GM23338 (cell line): Measurements from ENCODE around the gene KCNJ4. TPM values are rescaled to one million over a fixed set of nuclear protein-coding genes. Genes with fewer than 3 reads are reported as not detected.

Experiments used
- ATAC-seq: fragments of 200-7000 bp; cut with Tn5 transposase; 3 replicates; pipeline ENCODE4 v1.9.1; 2020
- DNase-seq: peaks from one replicate; pipeline ENCODE4 v3.0.0-alpha.2; 2015; ENCODE audit warnings: low spot score
- H2AFZ ChIP-seq: fragments of 200-600 bp; sonication (generic); 2 replicates; pipeline ENCODE4 v1.8.0; 2016; ENCODE audit warnings: antibody characterized with exemption, mild to moderate bottlenecking, moderate library complexity
- H3F3A ChIP-seq: fragments of 200-600 bp; sonication (generic); replicated peaks from 2 replicates; pipeline ENCODE4 v1.8.0; 2017; ENCODE audit warnings: antibody characterized with exemption, mixed run types, low read depth
- H3K27ac ChIP-seq: fragments of 200-600 bp; sonication (generic); 2 replicates; pipeline ENCODE4 v1.6.1; 2016; ENCODE audit warnings: low read depth
- H3K27me3 ChIP-seq: fragments of 200-600 bp; sonication (generic); 2 replicates; pipeline ENCODE4 v1.8.0; 2016; ENCODE audit warnings: mild to moderate bottlenecking, mixed run types, moderate library complexity; ENCODE audit not compliant: insufficient read depth
- H3K36me3 ChIP-seq: fragments of 200-600 bp; sonication (generic); 2 replicates; pipeline ENCODE4 v1.8.0; 2016; ENCODE audit warnings: mild to moderate bottlenecking; ENCODE audit not compliant: insufficient read depth
- H3K4me1 ChIP-seq: fragments of 200-600 bp; sonication (generic); 2 replicates; pipeline ENCODE4 v1.8.0; 2016; ENCODE audit warnings: mild to moderate bottlenecking, moderate library complexity; ENCODE audit not compliant: insufficient read depth
- H3K4me2 ChIP-seq: fragments of 200-600 bp; sonication (generic); 2 replicates; pipeline ENCODE4 v1.7.1; 2017; ENCODE audit warnings: mixed run types
- H3K4me3 ChIP-seq: fragments of 200-600 bp; sonication (generic); 2 replicates; pipeline ENCODE4 v1.6.1; 2016; ENCODE audit warnings: mixed run types
- H3K79me2 ChIP-seq: fragments of 200-600 bp; sonication (generic); replicated peaks from 2 replicates; pipeline ENCODE4 v1.8.0; 2017; ENCODE audit warnings: mild to moderate bottlenecking; ENCODE audit not compliant: insufficient read depth
- H3K9me2 ChIP-seq: fragments of 200-600 bp; sonication (generic); 2 replicates; pipeline ENCODE4 v1.8.0; 2017; ENCODE audit not compliant: insufficient read depth
- H4K20me1 ChIP-seq: fragments of 200-600 bp; sonication (generic); replicated peaks from 2 replicates; pipeline ENCODE4 v1.8.0; 2017; ENCODE audit warnings: mild to moderate bottlenecking; ENCODE audit not compliant: insufficient read depth
- H3K27ac Mint-ChIP-seq: 2 replicates; pipeline ENCODE4 v1.8.0; 2020; ENCODE audit warnings: inconsistent platforms, mild to moderate bottlenecking, moderate library complexity, mixed read lengths
- H3K27me3 Mint-ChIP-seq: 3 replicates; pipeline ENCODE4 v1.8.0; 2022; ENCODE audit warnings: low read depth, mild to moderate bottlenecking, moderate library complexity, mixed read lengths, inconsistent platforms; ENCODE audit not compliant: insufficient read depth, poor library complexity
- H3K36me3 Mint-ChIP-seq: 3 replicates; pipeline ENCODE4 v1.8.0; 2021; ENCODE audit warnings: low read depth, mild to moderate bottlenecking, inconsistent platforms, moderate library complexity, mixed read lengths
- H3K4me1 Mint-ChIP-seq: 3 replicates; pipeline ENCODE4 v1.8.0; 2020; ENCODE audit warnings: mild to moderate bottlenecking, inconsistent platforms, mixed read lengths
- H3K4me3 Mint-ChIP-seq: 3 replicates; pipeline ENCODE4 v1.8.0; 2021; ENCODE audit warnings: moderate library complexity, mild to moderate bottlenecking, inconsistent platforms, mixed read lengths
- H3K9me3 Mint-ChIP-seq: 3 replicates; pipeline ENCODE4 v1.8.0; 2020; ENCODE audit warnings: moderate library complexity, mild to moderate bottlenecking, inconsistent platforms, mixed read lengths
- CREB1 ChIP-seq: fragments of 250-450 bp; sonication (Bioruptor Pico); IDR thresholded peaks from 2 replicates; pipeline ENCODE4 v1.5.0; 2020; ENCODE audit warnings: low read depth, mild to moderate bottlenecking, moderate library complexity
- ETS1 ChIP-seq: IDR thresholded peaks from 2 replicates; pipeline ENCODE4 v1.6.1; 2016; ENCODE audit warnings: antibody characterized with exemption
- EZH2 ChIP-seq: fragments of 200-600 bp; sonication (generic); IDR thresholded peaks from one replicate; pipeline ENCODE4 v1.8.0; 2017; ENCODE audit warnings: antibody characterized with exemption, mild to moderate bottlenecking, low read depth; ENCODE audit not compliant: unreplicated experiment
- EZH2phosphoT487 ChIP-seq: fragments of 200-600 bp; sonication (generic); IDR thresholded peaks from one replicate; pipeline ENCODE4 v1.8.1; 2018; ENCODE audit warnings: antibody characterized with exemption; ENCODE audit not compliant: unreplicated experiment
- JUNB ChIP-seq: IDR thresholded peaks from one replicate; pipeline ENCODE4 v1.6.1; 2016; ENCODE audit warnings: antibody characterized with exemption; ENCODE audit not compliant: unreplicated experiment
- NANOG ChIP-seq: IDR thresholded peaks from 2 replicates; pipeline ENCODE4 v1.6.1; 2016; ENCODE audit warnings: antibody characterized with exemption, borderline replicate concordance
- POLR2AphosphoS5 ChIP-seq: IDR thresholded peaks from 2 replicates; pipeline ENCODE4 v1.6.1; 2016; ENCODE audit warnings: antibody characterized with exemption, low read depth
- REST ChIP-seq: IDR thresholded peaks from one replicate; pipeline ENCODE4 v1.6.1; 2018; ENCODE audit warnings: antibody characterized with exemption; ENCODE audit not compliant: unreplicated experiment
- STAT1 ChIP-seq: IDR thresholded peaks from one replicate; pipeline ENCODE4 v1.6.1; 2016; ENCODE audit warnings: antibody characterized with exemption; ENCODE audit not compliant: unreplicated experiment
- ZNF114 ChIP-seq: fragments of 250-450 bp; sonication (Bioruptor Pico); IDR thresholded peaks from 2 replicates; pipeline ENCODE4 v1.5.0; 2020; ENCODE audit warnings: mild to moderate bottlenecking, moderate library complexity
- ZNF331 ChIP-seq: fragments of 250-450 bp; sonication (Bioruptor Pico); IDR thresholded peaks from 2 replicates; pipeline ENCODE4 v1.5.0; 2020; ENCODE audit warnings: low read depth, mild to moderate bottlenecking, moderate library complexity
- ZNF462 ChIP-seq: fragments of 250-450 bp; sonication (Bioruptor Pico); IDR thresholded peaks from 2 replicates; pipeline ENCODE4 v1.5.0; 2020; ENCODE audit warnings: mild to moderate bottlenecking, moderate library complexity
- long read RNA-seq: library from polyadenylated mRNA; unstranded; transcript quantifications from one replicate; pipeline ENCODE4 v2.0.0, GENCODE V29; 2020; ENCODE audit not compliant: unreplicated experiment
- polyA plus RNA-seq: library from polyadenylated mRNA; unstranded; fragments of >200 nt; fragmentation: Nextera tagmentation; extraction: Ambion mirVana; gene quantifications from 2 replicates; pipeline ENCODE4 v1.2.1, GENCODE V29; 2016
- total RNA-seq: library from RNA; depleted of rRNA; stranded (reverse); fragments of >200 nt; shearing (Covaris generic); gene quantifications from 2 replicates; pipeline ENCODE4 v1.2.3, GENCODE V29; 2014; rRNA removed
- TF ChIP-seq, protein P1 (sequence below), 2 experiments: fragments of 200-600 bp in 1 of 2; sonication (generic) in 1 of 2; conservative IDR thresholded peaks; 2 replicates each; pipeline versions ENCODE4 v1.5.1 to v1.6.1; 2016 to 2017; ENCODE audit warnings: antibody characterized with exemption in 2 of 2, low read depth in 2 of 2, mild to moderate bottlenecking in 2 of 2, moderate library complexity in 1 of 2

KCNJ4 gene
- total RNA-seq (1.3 TPM in 2 replicates), polyA plus RNA-seq (0.23 and 0.28 TPM in 2 replicates)
- long read RNA-seq, result 0 reads

DNA sequence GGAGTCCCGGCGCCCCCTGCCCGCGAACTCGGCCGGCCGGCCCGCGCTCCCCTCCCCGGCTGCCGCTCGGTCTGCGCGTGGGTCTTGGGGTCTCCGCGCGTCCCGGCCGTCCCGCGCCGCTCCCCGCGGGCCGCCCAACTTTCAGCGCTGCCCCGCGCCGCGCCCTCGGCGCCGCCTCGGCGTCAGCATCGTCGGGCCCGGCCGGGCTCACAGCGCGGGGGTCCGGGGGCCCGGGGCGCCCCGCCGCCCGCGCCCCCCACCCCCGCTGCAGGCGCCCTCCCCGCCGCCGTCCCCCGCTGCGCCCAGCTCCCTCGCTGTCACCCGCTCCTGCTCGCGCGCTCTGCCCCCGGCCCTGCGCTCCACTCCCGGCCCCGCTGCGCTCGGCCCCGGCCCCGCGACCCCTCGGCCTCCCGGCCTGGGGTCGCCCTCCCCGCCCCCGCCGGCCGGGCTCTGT, at the start of gene KCNJ4:
TSS of gene KCNJ4 (minus strand) at position 124 of the 454 bp plus-strand sequence. CDS start 27,067 bp downstream, outside the sequence.
- no peaks in the 10 kb centered on the region; the same call in 1 of the 2 replicates for H4K20me1 ChIP-seq
- H3K27me3 ChIP-seq, result peaks cover 72% of the 10 kb centered on the region
- no peak; the same call in 2 of the 3 replicates for ATAC-seq
- no peaks in the 10 kb centered on the region for H3K36me3 ChIP-seq
- peak within 1 kb of the TSS; percentile 84; the same call in 1 of the 2 replicates for H2AFZ ChIP-seq
- peak within 1 kb of the TSS; percentile 77 for H3K4me3 Mint-ChIP-seq
- H3K4me1 Mint-ChIP-seq, result peaks cover 28% of the 10 kb centered on the region
- H3K27me3 Mint-ChIP-seq, result peaks cover 48% of the 10 kb centered on the region
- TF ChIP-seq JUNB (no peak), EZH2phosphoT487 (no peak), CREB1 (CRISPR knock-in tag) (no peak), REST (no peak), NANOG (no peak), ZNF114 (CRISPR knock-in tag) (no peak), ETS1 (no peak), POLR2AphosphoS5 (no peak), STAT1 (no peak), ZNF331 (no peak), ZNF462 (no peak), EZH2 (no peak)
- TF ChIP-seq, protein P1, sequence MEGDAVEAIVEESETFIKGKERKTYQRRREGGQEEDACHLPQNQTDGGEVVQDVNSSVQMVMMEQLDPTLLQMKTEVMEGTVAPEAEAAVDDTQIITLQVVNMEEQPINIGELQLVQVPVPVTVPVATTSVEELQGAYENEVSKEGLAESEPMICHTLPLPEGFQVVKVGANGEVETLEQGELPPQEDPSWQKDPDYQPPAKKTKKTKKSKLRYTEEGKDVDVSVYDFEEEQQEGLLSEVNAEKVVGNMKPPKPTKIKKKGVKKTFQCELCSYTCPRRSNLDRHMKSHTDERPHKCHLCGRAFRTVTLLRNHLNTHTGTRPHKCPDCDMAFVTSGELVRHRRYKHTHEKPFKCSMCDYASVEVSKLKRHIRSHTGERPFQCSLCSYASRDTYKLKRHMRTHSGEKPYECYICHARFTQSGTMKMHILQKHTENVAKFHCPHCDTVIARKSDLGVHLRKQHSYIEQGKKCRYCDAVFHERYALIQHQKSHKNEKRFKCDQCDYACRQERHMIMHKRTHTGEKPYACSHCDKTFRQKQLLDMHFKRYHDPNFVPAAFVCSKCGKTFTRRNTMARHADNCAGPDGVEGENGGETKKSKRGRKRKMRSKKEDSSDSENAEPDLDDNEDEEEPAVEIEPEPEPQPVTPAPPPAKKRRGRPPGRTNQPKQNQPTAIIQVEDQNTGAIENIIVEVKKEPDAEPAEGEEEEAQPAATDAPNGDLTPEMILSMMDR (conservative IDR thresholded peaks at IDR 0.05; ENCODE audit: low read depth in 2 of 2), result no peak
- no peaks in the 10 kb centered on the region for H3K9me2 ChIP-seq
- no peak within 1 kb of the TSS for H3K27ac Mint-ChIP-seq
- H3K4me1 ChIP-seq, result peaks cover 8% of the 10 kb centered on the region; the same call in 1 of the 2 replicates
- peaks cover 4% of the 10 kb centered on the region; the same call in 1 of the 3 replicates for H3K9me3 Mint-ChIP-seq
- H3K4me3 ChIP-seq, result peak within 1 kb of the TSS; percentile 74
- DNase-seq, result no peak
- no peaks in the 10 kb centered on the region; the same call in 2 of the 3 replicates for H3K36me3 Mint-ChIP-seq
- peak within 1 kb of the TSS; percentile 86 for H3K4me2 ChIP-seq
- no peak within 1 kb of the TSS for H3K27ac ChIP-seq
- H3K79me2 ChIP-seq, result no peaks in the 10 kb centered on the region
- peaks cover 12% of the 10 kb centered on the region; the same call in 1 of the 2 replicates for H3F3A ChIP-seq
